SK-N-SH (cell line): ENCODE measurements around the gene ZMYM3.

ENCODE experiments used
- CTCF ChIP-seq: fragments of 200-600 bp; sonication (generic); IDR thresholded peaks from 2 replicates; pipeline ENCODE4 v1.6.1; 2017; ENCODE audit warnings: antibody characterized with exemption, mild to moderate bottlenecking, moderate library complexity
- GATA2 ChIP-seq: sonication (generic); formaldehyde crosslinking; IDR thresholded peaks from 2 replicates; pipeline ENCODE4 v1.5.0; 2020; ENCODE audit warnings: mild to moderate bottlenecking, missing genetic modification reagents
- POLR2AphosphoS5 ChIP-seq: IDR thresholded peaks from 2 replicates; pipeline ENCODE4 v1.6.1; 2012; ENCODE audit warnings: low read depth, low read length
- RAD21 ChIP-seq: IDR thresholded peaks from 2 replicates; pipeline ENCODE4 v1.6.1; 2012; ENCODE audit warnings: mild to moderate bottlenecking, low read length
- REST ChIP-seq: IDR thresholded peaks from 2 replicates; pipeline ENCODE4 v1.6.1; 2012; ENCODE audit warnings: mild to moderate bottlenecking, low read depth, low read length, moderate library complexity
- RXRA ChIP-seq: IDR thresholded peaks from 2 replicates; pipeline ENCODE4 v1.4.0; 2012; ENCODE audit warnings: low read depth, mild to moderate bottlenecking, borderline replicate concordance
- TAF1 ChIP-seq: IDR thresholded peaks from 2 replicates; pipeline ENCODE4 v1.6.1; 2012; ENCODE audit warnings: low read depth, mild to moderate bottlenecking, low read length, moderate library complexity, borderline replicate concordance

GRCh38 chrX:71217298-71217697, 36.6 kb downstream of the ZMYM3 start:
- TF ChIP-seq CTCF (no peak), POLR2AphosphoS5 (no peak), RXRA (no peak), RAD21 (no peak), GATA2 (no peak), REST (no peak), TAF1 (no peak)
